Parathyroid adenoma (tissue), 2 donors: Measurements from ENCODE around the gene SUPT6H.
A peak's percentile ranks its signal among the peaks of the same experiment; 100 is the strongest.

ENCODE experiments used
- H2AFZ ChIP-seq: fragments of 300-600 bp; sonication (generic); one replicate; pipeline ENCODE4 v1.7.0; 2017; ENCODE audit warnings: antibody characterized with exemption, mild to moderate bottlenecking
- H3K27ac ChIP-seq: fragments of 300-600 bp; sonication (generic); one replicate; pipeline ENCODE4 v1.7.0; 2017
- H3K27me3 ChIP-seq: fragments of 300-600 bp; sonication (generic); one replicate; pipeline ENCODE4 v1.7.0; 2017; ENCODE audit warnings: low read length; ENCODE audit not compliant: control insufficient read depth, insufficient read depth
- H3K36me3 ChIP-seq: fragments of 300-600 bp; sonication (generic); one replicate; pipeline ENCODE4 v1.7.0; 2017; ENCODE audit warnings: low read length; ENCODE audit not compliant: control insufficient read depth, insufficient read depth
- H3K4me1 ChIP-seq: fragments of 300-600 bp; sonication (generic); one replicate; pipeline ENCODE4 v1.7.0; 2017; ENCODE audit warnings: control low read depth
- H3K4me2 ChIP-seq: fragments of 300-600 bp; sonication (generic); one replicate; pipeline ENCODE4 v1.7.0; 2017; ENCODE audit warnings: low read length
- H3K4me3 ChIP-seq: fragments of 300-600 bp; sonication (generic); one replicate; pipeline ENCODE4 v1.7.0; 2017; ENCODE audit warnings: low read depth, low read length
- H3K79me2 ChIP-seq: fragments of 300-600 bp; sonication (generic); one replicate; pipeline ENCODE4 v1.7.0; 2017; ENCODE audit warnings: control low read depth
- H3K9ac ChIP-seq: fragments of 300-600 bp; sonication (generic); one replicate; pipeline ENCODE4 v1.7.0; 2017; ENCODE audit warnings: mild to moderate bottlenecking
- H3K9me3 ChIP-seq: fragments of 300-600 bp; sonication (generic); one replicate; pipeline ENCODE4 v1.7.0; 2017; ENCODE audit warnings: low read length; ENCODE audit not compliant: control insufficient read depth
- TF ChIP-seq, protein P1 (sequence below): fragments of 300-600 bp; sonication (generic); IDR thresholded peaks from one replicate; pipeline ENCODE4 v1.7.0; 2017; ENCODE audit warnings: antibody characterized with exemption, mild to moderate bottlenecking
- donor health status: primary hyperparathyroidism.

SUPT6H gene

DNA sequence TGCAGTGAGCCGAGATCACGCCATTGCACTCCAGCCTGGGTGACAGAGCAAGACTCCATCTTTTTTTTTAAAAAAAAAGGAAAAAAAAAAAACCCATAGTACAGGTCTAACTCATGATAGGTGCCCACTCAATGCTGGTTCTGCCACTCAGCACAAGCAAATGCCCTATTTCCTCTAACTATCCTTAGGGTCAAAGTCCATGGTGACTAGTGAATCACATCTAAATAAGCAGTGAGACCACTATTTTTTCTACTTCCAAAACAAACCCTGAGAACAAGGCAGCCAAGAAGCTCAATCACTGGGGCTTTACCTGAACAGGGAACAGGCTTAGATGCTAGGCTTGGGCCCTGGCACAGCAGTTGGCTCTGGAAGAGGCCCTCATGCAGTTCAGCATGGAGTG, 20.4 kb upstream of the SUPT6H start:
- H3K4me2 ChIP-seq = no peak overlapping the region
- H2AFZ ChIP-seq = no peak overlapping the region
- H3K36me3 ChIP-seq = no peaks in the 10 kb centered on the region
- no peak overlapping the region for H3K4me3 ChIP-seq
- H3K9ac ChIP-seq = no peak overlapping the region
- peaks cover 22% of the 10 kb centered on the region for H3K79me2 ChIP-seq
- TF ChIP-seq, protein P1, sequence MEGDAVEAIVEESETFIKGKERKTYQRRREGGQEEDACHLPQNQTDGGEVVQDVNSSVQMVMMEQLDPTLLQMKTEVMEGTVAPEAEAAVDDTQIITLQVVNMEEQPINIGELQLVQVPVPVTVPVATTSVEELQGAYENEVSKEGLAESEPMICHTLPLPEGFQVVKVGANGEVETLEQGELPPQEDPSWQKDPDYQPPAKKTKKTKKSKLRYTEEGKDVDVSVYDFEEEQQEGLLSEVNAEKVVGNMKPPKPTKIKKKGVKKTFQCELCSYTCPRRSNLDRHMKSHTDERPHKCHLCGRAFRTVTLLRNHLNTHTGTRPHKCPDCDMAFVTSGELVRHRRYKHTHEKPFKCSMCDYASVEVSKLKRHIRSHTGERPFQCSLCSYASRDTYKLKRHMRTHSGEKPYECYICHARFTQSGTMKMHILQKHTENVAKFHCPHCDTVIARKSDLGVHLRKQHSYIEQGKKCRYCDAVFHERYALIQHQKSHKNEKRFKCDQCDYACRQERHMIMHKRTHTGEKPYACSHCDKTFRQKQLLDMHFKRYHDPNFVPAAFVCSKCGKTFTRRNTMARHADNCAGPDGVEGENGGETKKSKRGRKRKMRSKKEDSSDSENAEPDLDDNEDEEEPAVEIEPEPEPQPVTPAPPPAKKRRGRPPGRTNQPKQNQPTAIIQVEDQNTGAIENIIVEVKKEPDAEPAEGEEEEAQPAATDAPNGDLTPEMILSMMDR = no peak
- peaks cover 11% of the 10 kb centered on the region for H3K4me1 ChIP-seq
- no peaks in the 10 kb centered on the region for H3K27me3 ChIP-seq
- no peak overlapping the region for H3K27ac ChIP-seq
- H3K9me3 ChIP-seq = no peaks in the 10 kb centered on the region

DNA sequence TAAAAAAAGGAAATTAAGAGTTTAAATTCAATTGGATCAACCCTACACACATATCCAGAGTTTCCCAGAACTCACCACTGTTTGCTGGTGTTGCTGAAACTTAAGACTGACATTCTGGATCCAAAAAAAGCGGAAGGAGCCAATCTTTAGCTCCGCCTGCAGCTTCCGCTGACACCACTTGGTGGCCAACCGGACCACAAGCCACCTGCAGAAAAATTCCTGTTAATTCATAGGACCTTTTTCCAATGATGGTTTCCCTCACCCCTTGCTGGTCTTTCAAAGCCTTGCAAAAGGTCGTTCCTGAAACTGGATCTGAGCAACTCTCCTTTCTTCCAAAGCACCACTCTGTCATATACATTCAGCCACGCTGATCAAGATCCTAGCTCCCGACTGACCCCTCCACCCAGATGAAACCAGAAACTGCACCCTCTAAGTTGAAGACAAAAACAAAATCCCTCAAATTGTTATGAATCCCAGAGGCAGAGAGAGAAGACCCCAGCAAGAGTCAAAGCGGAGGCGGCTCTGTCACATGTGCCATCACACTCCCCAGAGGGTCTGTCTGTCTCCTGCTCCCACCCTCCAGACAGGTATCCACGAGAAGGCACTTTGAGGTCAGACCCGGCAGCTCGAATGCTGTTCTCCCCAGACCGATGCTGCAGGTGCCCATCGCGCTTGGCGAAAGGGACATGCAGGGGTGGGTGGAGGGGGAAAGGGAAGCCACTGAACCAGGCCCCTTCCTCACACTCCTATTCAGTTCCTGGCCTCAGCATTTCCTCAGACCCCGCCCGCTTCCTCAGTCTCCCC, 17.8 kb upstream of the SUPT6H start:
- Histone ChIP-seq H3K79me2 (peaks cover 27% of the 10 kb centered on the region), H3K36me3 (no peaks in the 10 kb centered on the region), H3K4me2 (peak overlapping the region; percentile 78), H3K4me3 (peak overlapping the region; percentile 61), H3K9me3 (no peaks in the 10 kb centered on the region), H3K4me1 (peaks cover 16% of the 10 kb centered on the region), H3K9ac (peak overlapping the region; percentile 64), H3K27me3 (no peaks in the 10 kb centered on the region), H2AFZ (peak overlapping the region; percentile 91), H3K27ac (peak overlapping the region; percentile 64)
- TF ChIP-seq, protein P1 = peak; percentile 52

DNA sequence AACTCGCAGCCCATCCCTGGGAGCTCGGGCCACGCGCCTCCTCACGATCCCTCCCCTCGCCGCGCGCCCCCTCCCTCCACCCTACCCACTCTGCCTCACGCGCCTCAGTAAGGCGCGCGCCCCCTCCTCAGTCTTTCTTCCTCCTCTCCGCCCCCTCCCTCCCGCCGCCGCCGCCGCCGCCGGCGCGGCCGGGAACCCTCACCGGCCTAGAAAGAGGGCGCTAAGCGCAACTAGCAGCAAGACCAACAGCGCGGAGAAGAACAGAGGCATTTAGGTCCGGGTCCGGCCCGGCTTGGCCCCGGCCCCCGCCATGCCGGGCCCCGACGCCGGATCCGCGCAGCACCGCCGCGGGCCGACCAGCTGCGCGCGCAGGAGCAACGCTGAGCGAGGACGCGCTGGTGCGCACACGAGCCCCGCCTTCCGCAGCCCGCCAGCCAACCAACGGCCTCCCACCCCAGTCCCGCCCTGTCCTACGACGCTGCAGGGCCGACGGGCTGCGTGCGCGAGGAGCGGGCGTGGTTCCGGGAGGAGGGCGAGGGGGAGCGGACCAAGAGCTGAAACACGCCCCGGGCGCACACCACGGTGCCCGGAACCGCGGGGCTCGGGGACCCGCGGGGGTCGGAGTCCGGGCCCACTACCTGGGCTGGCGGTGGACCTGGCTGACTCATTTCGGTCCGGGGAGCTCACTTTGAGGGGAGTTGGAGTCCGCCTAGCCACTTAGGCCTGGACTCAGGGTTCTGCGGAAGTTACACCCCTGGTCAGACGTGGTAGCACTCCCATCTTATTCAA, 17.0 kb upstream of the SUPT6H start, which contains the start of gene BLTP2:
BLTP2 (minus strand) TSS at position 372 of the 789 bp plus-strand sequence; CDS start at position 270, 102 bp downstream.
- peak within 1 kb of the TSS; percentile 88 for H3K27ac ChIP-seq
- peak within 1 kb of the TSS; percentile 93 for H3K4me2 ChIP-seq
- H3K9me3 ChIP-seq = no peaks in the 10 kb centered on the region
- no peaks in the 10 kb centered on the region for H3K27me3 ChIP-seq
- peak within 1 kb of the TSS; percentile 63 for H3K4me3 ChIP-seq
- H3K36me3 ChIP-seq = no peaks in the 10 kb centered on the region
- H3K79me2 ChIP-seq = peaks cover 27% of the 10 kb centered on the region
- peak within 1 kb of the TSS; percentile 91 for H2AFZ ChIP-seq
- H3K4me1 ChIP-seq = peaks cover 16% of the 10 kb centered on the region
- TF ChIP-seq, protein P1 = no peak
- H3K9ac ChIP-seq = peak within 1 kb of the TSS; percentile 64

DNA sequence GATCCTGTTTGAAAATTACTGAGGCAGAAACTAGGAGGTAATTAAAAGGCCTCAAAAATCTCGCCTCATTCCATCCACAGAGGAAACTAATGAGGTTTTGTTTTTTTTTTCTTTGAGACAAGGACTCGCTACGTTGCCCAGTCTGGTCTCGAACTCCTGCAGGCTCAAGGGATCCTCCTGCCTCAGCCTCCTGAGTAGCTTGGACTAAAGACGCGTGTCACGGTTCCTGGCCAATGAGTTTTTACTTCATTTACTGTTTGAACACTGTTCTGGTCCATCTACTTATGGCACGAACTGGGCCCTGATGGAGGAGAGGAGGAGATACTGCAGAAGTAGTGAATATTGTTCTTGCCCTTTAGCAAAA, 16.4 kb upstream of the SUPT6H start:
- Histone ChIP-seq H2AFZ (peak overlapping the region; percentile 68), H3K4me1 (peaks cover 16% of the 10 kb centered on the region), H3K27ac (peak overlapping the region; percentile 88), H3K9ac (no peak overlapping the region), H3K27me3 (no peaks in the 10 kb centered on the region), H3K79me2 (peaks cover 27% of the 10 kb centered on the region), H3K4me3 (peak overlapping the region; percentile 63), H3K4me2 (peak overlapping the region; percentile 93), H3K36me3 (no peaks in the 10 kb centered on the region), H3K9me3 (no peaks in the 10 kb centered on the region)
- TF ChIP-seq, protein P1 = no peak
